ENCODE measurements around the gene DNAJB9. TPM values are rescaled to one million over a fixed set of nuclear protein-coding genes. Genes with fewer than 3 reads are reported as not detected.

The DNAJB9 gene
- total and polyA plus RNA-seq, 2 of the 13 experiments (the other 11 are each of a cell fraction or from before 2014, with no cell fraction given), result 8.6 to 16.4 TPM

DNA sequence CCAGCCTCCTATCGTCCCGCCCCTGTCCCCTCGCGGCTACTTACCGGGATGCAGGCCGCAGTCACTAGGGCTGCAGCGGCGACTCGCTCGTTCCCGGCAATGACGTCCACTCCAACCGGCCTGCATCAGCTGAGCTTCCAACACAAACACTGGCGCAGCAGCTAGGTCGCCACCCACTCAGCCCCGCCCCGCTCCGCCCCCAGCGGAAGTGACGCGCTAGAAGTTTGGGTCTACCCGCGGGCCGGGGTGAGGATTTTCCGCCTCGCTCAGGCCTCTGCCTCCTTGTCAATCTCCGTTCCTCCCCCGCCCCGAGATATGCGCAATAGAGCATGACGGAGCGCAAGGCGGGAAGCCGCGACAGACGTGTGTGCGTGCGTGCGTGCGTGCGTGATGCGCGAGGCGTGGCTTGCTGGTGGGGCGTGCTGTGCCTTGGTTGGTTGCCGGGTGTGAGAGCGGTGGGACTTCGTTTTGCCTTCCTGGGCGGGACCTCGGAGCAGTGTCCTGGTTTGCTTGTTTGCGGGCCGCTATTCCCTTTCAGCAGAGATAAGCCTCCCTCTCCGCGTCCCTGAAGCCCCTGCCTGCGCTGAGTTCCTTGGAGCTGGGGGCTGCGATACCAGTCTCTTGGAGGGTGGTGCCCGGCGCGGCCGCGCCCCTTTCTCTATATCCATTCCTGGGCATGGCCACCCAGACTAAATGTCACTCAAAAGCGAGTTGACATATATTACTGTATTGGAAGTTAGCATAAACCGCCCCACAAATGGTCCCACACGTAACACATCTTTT is 43.5 kb upstream of the DNAJB9 start, which contains the start of gene PNPLA8 (continued):
- TF ChIP-seq ZBTB42 (CRISPR knock-in tag; IDR thresholded peaks at IDR 0.05) (peak; percentile 39; the same call in 1 of the 2 replicates), MTF2 (CRISPR knock-in tag; IDR thresholded peaks at IDR 0.05; ENCODE audit: borderline replicate concordance) (peak; percentile 98), PHF5A (CRISPR knock-in tag; IDR thresholded peaks at IDR 0.05; ENCODE audit: low read depth, unreplicated experiment) (no peak), REL (CRISPR knock-in tag; conservative IDR thresholded peaks at IDR 0.05) (0 out of 2 replicates have a peak, but pooled peaks have one; percentile 63), GATA4 (IDR thresholded peaks at IDR 0.05; ENCODE audit: borderline replicate concordance, low read depth) (no peak), SNRNP70 (IDR thresholded peaks at IDR 0.05; ENCODE audit: low read depth, low read length) (no peak), ZNF329 (CRISPR knock-in tag; IDR thresholded peaks at IDR 0.05; ENCODE audit: low read depth) (peak; percentile 87; the same call in 1 of the 2 replicates), ZNF761 (CRISPR knock-in tag; conservative IDR thresholded peaks at IDR 0.05) (peak; percentile 47; the same call in 1 of the 2 replicates), TBL1XR1 (IDR thresholded peaks at IDR 0.05; ENCODE audit: borderline replicate concordance, low read length, partially characterized antibody) (peak; percentile 24), ZNF629 (CRISPR knock-in tag; conservative IDR thresholded peaks at IDR 0.05) (no peak), RXRA (CRISPR knock-in tag; IDR thresholded peaks at IDR 0.05) (no peak; the same call in 1 of the 2 replicates), ARNT2 (CRISPR knock-in tag; IDR thresholded peaks at IDR 0.05; ENCODE audit: low read depth) (peak; percentile 88), NCOR1 (IDR thresholded peaks at IDR 0.05; ENCODE audit: borderline replicate concordance, low read length) (peak; percentile 51; the same call in 1 of the 2 replicates), HES4 (CRISPR knock-in tag; IDR thresholded peaks at IDR 0.05; ENCODE audit: borderline replicate concordance) (peak; percentile 47; the same call in 1 of the 2 replicates), ZNF275 (CRISPR knock-in tag; IDR thresholded peaks at IDR 0.05; ENCODE audit: borderline replicate concordance) (0 out of 2 replicates have a peak, but pooled peaks have one; percentile 11), ZNF33A (CRISPR knock-in tag; IDR thresholded peaks at IDR 0.05; ENCODE audit: borderline replicate concordance) (0 out of 2 replicates have a peak, but pooled peaks have one; percentile 55)
- TF ChIP-seq, protein P1, sequence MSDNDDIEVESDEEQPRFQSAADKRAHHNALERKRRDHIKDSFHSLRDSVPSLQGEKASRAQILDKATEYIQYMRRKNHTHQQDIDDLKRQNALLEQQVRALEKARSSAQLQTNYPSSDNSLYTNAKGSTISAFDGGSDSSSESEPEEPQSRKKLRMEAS (IDR thresholded peaks at IDR 0.05), result peak; percentile 97
- TF ChIP-seq, protein P2, sequence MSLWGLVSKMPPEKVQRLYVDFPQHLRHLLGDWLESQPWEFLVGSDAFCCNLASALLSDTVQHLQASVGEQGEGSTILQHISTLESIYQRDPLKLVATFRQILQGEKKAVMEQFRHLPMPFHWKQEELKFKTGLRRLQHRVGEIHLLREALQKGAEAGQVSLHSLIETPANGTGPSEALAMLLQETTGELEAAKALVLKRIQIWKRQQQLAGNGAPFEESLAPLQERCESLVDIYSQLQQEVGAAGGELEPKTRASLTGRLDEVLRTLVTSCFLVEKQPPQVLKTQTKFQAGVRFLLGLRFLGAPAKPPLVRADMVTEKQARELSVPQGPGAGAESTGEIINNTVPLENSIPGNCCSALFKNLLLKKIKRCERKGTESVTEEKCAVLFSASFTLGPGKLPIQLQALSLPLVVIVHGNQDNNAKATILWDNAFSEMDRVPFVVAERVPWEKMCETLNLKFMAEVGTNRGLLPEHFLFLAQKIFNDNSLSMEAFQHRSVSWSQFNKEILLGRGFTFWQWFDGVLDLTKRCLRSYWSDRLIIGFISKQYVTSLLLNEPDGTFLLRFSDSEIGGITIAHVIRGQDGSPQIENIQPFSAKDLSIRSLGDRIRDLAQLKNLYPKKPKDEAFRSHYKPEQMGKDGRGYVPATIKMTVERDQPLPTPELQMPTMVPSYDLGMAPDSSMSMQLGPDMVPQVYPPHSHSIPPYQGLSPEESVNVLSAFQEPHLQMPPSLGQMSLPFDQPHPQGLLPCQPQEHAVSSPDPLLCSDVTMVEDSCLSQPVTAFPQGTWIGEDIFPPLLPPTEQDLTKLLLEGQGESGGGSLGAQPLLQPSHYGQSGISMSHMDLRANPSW (CRISPR knock-in tag; IDR thresholded peaks at IDR 0.05; ENCODE audit: borderline replicate concordance), result peak; percentile 37; the same call in 1 of the 2 replicates
